ENCODE data around the gene HAPLN1.

Gene HAPLN1

DNA sequence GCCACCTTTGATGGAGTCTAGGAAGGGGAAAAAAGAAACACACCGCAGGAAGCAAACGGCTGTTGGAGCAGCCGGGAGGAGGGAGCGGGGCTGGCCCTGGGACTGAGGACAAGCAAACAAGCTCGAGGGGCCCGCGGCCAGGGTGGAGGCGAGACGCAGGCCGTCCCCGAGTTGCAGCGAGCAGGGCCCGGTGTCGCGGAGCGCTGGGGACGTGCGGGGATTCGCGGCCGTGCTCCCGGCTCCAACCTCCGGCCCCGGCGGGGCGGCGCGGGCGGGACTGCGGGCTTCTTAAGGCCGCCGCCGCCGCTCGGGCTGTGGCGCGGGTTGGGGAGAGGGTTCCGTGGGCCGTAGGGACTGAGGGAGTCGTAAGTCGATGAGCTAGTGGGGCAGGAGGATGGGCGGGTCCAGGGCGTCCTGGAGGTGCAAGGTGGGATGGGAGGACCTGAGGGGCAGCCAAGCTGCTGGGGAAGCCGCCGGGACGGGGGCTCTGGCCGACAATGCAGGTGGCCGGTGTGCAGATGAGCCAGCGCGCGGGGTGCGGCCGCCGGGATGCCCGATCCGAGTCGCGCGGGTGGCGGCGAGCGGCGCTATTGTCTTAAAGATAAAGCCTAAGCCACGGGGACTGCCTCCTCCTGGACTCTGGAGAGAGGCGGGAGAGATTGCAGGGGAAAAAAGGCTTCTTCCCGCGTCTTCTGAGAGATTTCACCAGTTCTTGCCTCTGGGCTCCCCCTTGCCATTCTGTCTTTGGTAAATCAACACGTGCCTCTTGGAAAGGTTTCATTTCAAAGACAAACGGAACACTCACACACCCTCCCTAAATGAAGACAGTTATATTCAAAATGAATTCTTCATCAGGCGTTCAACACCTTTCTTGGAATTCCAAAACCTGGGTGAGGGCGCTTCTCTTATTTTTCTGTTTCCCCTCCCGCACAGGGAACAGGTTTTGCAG lies 1.6 kb upstream of the HAPLN1 start (continued):
- TF ChIP-seq ZSCAN30 (tag by site-specific recombination; IDR thresholded peaks at IDR 0.05), result peak; percentile 28; the same call in 1 of the 2 replicates
- TF ChIP-seq, protein P1, sequence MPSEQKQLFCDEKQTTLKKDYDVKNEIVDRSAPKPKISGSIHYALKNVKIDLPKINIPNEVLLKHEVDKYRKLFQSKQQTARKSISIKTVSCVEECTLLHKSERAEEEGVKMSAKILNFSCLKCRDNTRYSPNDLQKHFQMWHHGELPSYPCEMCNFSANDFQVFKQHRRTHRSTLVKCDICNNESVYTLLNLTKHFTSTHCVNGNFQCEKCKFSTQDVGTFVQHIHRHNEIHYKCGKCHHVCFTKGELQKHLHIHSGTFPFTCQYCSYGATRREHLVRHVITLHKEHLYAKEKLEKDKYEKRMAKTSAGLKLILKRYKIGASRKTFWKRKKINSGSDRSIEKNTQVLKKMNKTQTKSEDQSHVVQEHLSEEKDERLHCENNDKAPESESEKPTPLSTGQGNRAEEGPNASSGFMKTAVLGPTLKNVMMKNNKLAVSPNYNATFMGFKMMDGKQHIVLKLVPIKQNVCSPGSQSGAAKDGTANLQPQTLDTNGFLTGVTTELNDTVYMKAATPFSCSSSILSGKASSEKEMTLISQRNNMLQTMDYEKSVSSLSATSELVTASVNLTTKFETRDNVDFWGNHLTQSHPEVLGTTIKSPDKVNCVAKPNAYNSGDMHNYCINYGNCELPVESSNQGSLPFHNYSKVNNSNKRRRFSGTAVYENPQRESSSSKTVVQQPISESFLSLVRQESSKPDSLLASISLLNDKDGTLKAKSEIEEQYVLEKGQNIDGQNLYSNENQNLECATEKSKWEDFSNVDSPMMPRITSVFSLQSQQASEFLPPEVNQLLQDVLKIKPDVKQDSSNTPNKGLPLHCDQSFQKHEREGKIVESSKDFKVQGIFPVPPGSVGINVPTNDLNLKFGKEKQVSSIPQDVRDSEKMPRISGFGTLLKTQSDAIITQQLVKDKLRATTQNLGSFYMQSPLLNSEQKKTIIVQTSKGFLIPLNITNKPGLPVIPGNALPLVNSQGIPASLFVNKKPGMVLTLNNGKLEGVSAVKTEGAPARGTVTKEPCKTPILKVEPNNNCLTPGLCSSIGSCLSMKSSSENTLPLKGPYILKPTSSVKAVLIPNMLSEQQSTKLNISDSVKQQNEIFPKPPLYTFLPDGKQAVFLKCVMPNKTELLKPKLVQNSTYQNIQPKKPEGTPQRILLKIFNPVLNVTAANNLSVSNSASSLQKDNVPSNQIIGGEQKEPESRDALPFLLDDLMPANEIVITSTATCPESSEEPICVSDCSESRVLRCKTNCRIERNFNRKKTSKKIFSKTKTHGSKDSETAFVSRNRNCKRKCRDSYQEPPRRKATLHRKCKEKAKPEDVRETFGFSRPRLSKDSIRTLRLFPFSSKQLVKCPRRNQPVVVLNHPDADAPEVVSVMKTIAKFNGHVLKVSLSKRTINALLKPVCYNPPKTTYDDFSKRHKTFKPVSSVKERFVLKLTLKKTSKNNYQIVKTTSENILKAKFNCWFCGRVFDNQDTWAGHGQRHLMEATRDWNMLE (tag by site-specific recombination; conservative IDR thresholded peaks at IDR 0.05; ENCODE audit: low read depth), result no peak
- TF ChIP-seq ZNF707 (tag by site-specific recombination; IDR thresholded peaks at IDR 0.05), result no peak
- TF ChIP-seq SCRT2 (tag by site-specific recombination; IDR thresholded peaks at IDR 0.05), result peak; percentile 74
- no peak for TF ChIP-seq ZNF266 (tag by site-specific recombination; IDR thresholded peaks at IDR 0.05; ENCODE audit: low read depth)
- TF ChIP-seq SALL2 (tag by site-specific recombination; IDR thresholded peaks at IDR 0.05; ENCODE audit: borderline replicate concordance), result no peak
- TF ChIP-seq PRDM1 (tag by site-specific recombination; IDR thresholded peaks at IDR 0.05), result no peak; the same call in 1 of the 2 replicates
- TF ChIP-seq ZNF16 (tag by site-specific recombination; IDR thresholded peaks at IDR 0.05; ENCODE audit: low read depth), result no peak
- TF ChIP-seq MZF1 (tag by site-specific recombination; IDR thresholded peaks at IDR 0.05; ENCODE audit: borderline replicate concordance), result peak; percentile 85
- TF ChIP-seq ZNF239 (tag by site-specific recombination; IDR thresholded peaks at IDR 0.05), result no peak
- TF ChIP-seq ZNF138 (tag by site-specific recombination; IDR thresholded peaks at IDR 0.05; ENCODE audit: borderline replicate concordance), result no peak
- TF ChIP-seq ZNF670 (tag by site-specific recombination; IDR thresholded peaks at IDR 0.05; ENCODE audit: low read depth), result no peak
- peak; percentile 61 for TF ChIP-seq ZNF600 (tag by site-specific recombination; IDR thresholded peaks at IDR 0.05)
- no peak for TF ChIP-seq ZNF837 (tag by site-specific recombination; IDR thresholded peaks at IDR 0.05)
- TF ChIP-seq ZNF830 (tag by site-specific recombination; IDR thresholded peaks at IDR 0.05; ENCODE audit: low read depth), result no peak
- TF ChIP-seq HOXD13 (CRISPR knock-in tag; IDR thresholded peaks at IDR 0.05; ENCODE audit: borderline replicate concordance), result no peak
- TF ChIP-seq YY2 (tag by site-specific recombination; IDR thresholded peaks at IDR 0.05), result no peak
- no peak for TF ChIP-seq HOXC10 (CRISPR knock-in tag; IDR thresholded peaks at IDR 0.05)
- TF ChIP-seq ZNF768 (tag by site-specific recombination; IDR thresholded peaks at IDR 0.05), result no peak
- TF ChIP-seq, protein P2, sequence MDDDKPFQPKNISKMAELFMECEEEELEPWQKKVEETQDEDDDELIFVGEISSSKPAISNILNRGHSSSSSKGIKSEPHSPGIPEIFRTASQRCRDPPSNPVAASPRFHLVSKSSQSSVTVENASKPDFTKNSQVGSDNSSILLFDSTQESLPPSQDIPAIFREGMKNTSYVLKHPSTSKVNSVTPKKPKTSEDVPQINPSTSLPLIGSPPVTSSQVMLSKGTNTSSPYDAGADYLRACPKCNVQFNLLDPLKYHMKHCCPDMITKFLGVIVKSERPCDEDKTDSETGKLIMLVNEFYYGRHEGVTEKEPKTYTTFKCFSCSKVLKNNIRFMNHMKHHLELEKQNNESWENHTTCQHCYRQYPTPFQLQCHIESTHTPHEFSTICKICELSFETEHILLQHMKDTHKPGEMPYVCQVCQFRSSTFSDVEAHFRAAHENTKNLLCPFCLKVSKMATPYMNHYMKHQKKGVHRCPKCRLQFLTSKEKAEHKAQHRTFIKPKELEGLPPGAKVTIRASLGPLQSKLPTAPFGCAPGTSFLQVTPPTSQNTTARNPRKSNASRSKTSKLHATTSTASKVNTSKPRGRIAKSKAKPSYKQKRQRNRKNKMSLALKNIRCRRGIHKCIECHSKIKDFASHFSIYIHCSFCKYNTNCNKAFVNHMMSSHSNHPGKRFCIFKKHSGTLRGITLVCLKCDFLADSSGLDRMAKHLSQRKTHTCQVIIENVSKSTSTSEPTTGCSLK (tag by site-specific recombination; IDR thresholded peaks at IDR 0.05), result no peak
- TF ChIP-seq ZBTB48 (tag by site-specific recombination; IDR thresholded peaks at IDR 0.05), result peak; percentile 61; the same call in 1 of the 2 replicates
- TF ChIP-seq, protein P3, sequence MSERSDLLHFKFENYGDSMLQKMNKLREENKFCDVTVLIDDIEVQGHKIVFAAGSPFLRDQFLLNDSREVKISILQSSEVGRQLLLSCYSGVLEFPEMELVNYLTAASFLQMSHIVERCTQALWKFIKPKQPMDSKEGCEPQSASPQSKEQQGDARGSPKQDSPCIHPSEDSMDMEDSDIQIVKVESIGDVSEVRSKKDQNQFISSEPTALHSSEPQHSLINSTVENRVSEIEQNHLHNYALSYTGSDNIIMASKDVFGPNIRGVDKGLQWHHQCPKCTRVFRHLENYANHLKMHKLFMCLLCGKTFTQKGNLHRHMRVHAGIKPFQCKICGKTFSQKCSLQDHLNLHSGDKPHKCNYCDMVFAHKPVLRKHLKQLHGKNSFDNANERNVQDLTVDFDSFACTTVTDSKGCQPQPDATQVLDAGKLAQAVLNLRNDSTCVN (tag by site-specific recombination; optimal IDR thresholded peaks at IDR 0.05), result peak; percentile 94
- no peak for TF ChIP-seq GLI2 (tag by site-specific recombination; IDR thresholded peaks at IDR 0.05; ENCODE audit: borderline replicate concordance, low read depth)
- TF ChIP-seq ZNF350 (tag by site-specific recombination; IDR thresholded peaks at IDR 0.05), result no peak
- no peak; the same call in 1 of the 2 replicates for TF ChIP-seq ZNF610 (tag by site-specific recombination; IDR thresholded peaks at IDR 0.05; ENCODE audit: borderline replicate concordance)
- 0 out of 2 replicates have a peak, but pooled peaks have one; percentile 82 for TF ChIP-seq ZFP37 (tag by site-specific recombination; IDR thresholded peaks at IDR 0.05)
- TF ChIP-seq ZNF521 (tag by site-specific recombination; IDR thresholded peaks at IDR 0.05), result no peak
- no peak for TF ChIP-seq ZNF223 (tag by site-specific recombination; IDR thresholded peaks at IDR 0.05)
- TF ChIP-seq GLIS2 (tag by site-specific recombination; IDR thresholded peaks at IDR 0.05), result peak; percentile 89
- TF ChIP-seq, protein P4, sequence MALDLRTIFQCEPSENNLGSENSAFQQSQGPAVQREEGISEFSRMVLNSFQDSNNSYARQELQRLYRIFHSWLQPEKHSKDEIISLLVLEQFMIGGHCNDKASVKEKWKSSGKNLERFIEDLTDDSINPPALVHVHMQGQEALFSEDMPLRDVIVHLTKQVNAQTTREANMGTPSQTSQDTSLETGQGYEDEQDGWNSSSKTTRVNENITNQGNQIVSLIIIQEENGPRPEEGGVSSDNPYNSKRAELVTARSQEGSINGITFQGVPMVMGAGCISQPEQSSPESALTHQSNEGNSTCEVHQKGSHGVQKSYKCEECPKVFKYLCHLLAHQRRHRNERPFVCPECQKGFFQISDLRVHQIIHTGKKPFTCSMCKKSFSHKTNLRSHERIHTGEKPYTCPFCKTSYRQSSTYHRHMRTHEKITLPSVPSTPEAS (tag by site-specific recombination; IDR thresholded peaks at IDR 0.05), result no peak; the same call in 1 of the 2 replicates
- no peak for TF ChIP-seq ZNF426 (tag by site-specific recombination; IDR thresholded peaks at IDR 0.05)

All from HEK293 (cell line).